Stromal cell of bone marrow (primary cell): ENCODE data around the gene ACSS3.
"Not testable (repeated sequence)": the region's sequence is repeated elsewhere in the genome, so short reads cannot be mapped to it uniquely, and the experiment has no call there.

Experiments
- DNase-seq: peaks from one replicate; pipeline ENCODE4 v3.0.0-alpha.2; 2012; ENCODE audit warnings: low read depth

ACSS3 gene

GRCh38 chr12:81167694-81168093 is 89.8 kb downstream of the ACSS3 start:
- no peak for DNase-seq

DNA sequence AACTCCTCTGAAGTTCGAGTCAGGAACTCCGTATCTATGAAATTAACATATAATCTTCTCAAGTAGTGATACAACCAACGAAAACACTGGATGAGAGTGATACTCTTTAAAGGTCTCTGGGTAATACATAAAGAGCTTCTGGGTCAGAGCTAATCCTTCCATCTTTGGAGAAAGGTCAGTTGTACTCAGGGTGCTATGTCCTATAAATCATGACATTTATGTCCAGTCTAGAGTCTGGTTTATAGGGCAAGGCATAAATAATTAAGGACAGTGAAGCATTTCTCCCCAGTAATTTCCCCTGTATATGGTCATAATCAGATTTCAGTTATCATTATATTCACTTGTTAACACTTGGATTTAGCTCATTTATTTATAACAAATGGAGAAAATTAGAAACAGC is 90.6 kb downstream of the ACSS3 start:
- no peak for DNase-seq

- no peak for DNase-seq
These were observed 92.2 kb downstream of the ACSS3 start for GRCh38 chr12:81170072-81170471.

DNA sequence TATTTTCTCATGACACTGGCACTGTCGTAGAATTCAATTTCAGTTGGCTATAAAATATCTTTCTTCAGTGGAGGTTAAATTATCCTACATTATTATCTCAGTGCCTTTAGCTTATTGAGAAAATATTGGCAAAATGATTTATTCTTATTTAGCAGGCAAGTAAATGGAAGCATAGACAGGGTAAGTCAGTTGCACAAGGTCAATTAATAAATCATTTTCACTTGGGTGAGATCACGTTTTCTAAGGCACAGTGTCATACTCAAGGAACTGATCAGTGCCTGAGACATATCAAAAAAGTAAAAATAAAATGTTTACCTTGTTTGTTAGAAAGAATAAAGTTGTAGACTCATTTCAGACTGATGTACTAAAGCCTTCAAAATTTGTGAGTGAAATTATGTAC is 95.0 kb downstream of the ACSS3 start:
- no peak for DNase-seq

DNA sequence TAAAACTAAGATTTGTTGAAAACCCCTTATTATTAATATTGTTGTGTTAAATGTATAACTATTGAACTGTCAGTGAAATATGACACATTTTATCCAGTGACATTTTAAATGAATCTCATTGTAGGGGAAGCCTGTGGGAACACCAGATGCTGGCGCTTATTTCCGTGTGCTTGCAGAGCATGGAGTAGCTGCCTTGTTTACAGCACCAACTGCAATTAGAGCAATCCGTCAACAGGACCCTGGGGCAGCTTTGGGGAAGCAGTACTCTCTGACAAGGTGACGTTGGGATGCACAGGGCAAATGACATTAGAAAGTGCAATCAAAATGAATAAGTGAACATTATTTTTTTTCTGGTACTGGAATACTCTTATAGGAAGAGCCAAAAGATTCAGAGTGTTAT is 96.8 kb downstream of the ACSS3 start:
- no peak for DNase-seq

- no peak for DNase-seq
These were observed 98.9 kb downstream of the ACSS3 start for GRCh38 chr12:81176796-81177195.

DNA sequence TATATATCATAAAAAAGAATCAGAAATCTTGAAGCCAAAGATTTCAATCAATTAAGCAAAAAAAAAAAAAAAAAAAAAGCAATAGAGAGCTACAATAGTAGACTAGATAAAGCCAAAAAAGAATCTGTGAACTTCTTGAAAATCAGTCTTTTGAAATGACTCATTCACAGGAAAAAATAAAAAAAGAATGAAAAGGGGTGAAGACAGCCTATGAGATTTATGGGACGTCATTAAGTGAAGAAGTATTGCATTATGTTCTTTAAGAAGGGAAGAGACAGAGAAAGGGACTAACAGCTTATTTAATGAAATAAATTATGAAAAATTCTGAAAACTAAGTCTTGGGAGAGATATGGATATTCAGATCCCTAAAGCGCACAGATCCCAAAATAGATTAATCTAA is 103.8 kb downstream of the ACSS3 start:
- DNase-seq, result no peak

- no peak for DNase-seq
These were observed 109.8 kb downstream of the ACSS3 start for GRCh38 chr12:81187686-81188085.

DNA sequence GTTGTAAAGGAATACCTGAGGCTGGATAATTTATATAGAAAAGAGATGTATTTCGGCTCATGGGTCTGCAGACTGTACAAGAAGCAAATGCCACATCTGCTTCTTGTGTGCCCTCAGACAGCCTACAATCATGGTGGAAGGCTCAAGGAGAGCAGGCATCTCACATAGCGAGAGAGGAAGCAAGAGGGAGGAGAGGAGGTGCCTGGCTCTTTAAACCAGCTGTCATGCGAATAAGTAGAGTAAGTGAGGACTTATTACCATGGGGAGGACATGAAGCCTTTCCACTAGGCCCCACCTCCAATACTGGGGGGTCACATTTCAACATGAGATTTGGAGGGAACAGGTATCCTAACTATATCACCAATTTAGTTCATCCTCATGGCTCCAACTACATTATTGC is 118.7 kb downstream of the ACSS3 start:
- no peak for DNase-seq

- DNase-seq, result not testable (repeated sequence)
These were observed 122.7 kb downstream of the ACSS3 start for GRCh38 chr12:81200561-81200960.

GRCh38 chr12:81203671-81204204 is 125.9 kb downstream of the ACSS3 start:
- no peak for DNase-seq

- no peak for DNase-seq
These were observed 127.5 kb downstream of the ACSS3 start for GRCh38 chr12:81205416-81205815.

DNA sequence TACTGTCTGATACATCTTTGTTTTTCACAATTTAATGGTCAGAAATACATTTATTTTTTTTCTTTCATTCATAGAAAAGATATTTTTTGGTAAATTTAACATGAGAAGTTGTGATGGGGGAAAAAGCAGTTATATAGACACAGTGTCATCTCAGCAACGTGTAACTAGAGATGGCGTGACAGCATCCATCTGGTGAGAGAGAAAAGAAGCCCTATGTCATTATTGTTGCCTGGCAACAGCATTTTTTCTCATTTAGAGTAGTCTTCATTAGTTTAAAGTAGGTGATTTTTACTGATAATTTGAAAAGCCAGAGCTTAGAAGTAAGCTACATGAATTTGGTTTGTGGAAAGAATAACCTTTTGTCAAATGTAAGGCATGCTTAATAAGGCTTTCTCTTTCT is 128.6 kb downstream of the ACSS3 start:
- no peak for DNase-seq

GRCh38 chr12:81207173-81207572 is 129.3 kb downstream of the ACSS3 start:
- DNase-seq, result no peak

DNA sequence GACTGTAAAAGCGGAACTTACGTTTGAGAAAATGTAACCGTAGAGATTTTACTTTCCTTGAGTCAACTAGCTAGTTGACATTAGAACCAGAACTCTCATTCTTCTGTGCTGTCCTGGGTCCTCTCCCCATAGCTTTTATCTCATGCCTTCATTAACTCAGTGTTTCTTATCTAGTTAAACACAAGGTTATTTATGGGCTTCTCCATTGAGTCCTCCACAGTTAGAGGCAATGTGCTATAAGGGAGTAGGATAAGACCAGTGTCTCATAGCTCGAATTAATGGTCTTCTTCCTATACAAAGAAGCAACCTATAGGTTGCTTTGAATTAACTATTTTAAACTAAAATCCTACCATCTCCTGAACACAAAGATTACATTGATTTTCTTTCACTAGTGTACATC is 129.8 kb downstream of the ACSS3 start:
- DNase-seq, result no peak

- peak; percentile 31 for DNase-seq
These were observed 130.5 kb downstream of the ACSS3 start for GRCh38 chr12:81208187-81208911.

- DNase-seq, result peak; percentile 25
These were observed 131.1 kb downstream of the ACSS3 start for GRCh38 chr12:81209012-81209411.

GRCh38 chr12:81209772-81210225 is 131.9 kb downstream of the ACSS3 start:
- peak; percentile 40 for DNase-seq

- no peak for DNase-seq
These were observed 133.4 kb downstream of the ACSS3 start for GRCh38 chr12:81211306-81211705.

- no peak for DNase-seq
These were observed 135.3 kb downstream of the ACSS3 start for GRCh38 chr12:81212996-81213696.

DNA sequence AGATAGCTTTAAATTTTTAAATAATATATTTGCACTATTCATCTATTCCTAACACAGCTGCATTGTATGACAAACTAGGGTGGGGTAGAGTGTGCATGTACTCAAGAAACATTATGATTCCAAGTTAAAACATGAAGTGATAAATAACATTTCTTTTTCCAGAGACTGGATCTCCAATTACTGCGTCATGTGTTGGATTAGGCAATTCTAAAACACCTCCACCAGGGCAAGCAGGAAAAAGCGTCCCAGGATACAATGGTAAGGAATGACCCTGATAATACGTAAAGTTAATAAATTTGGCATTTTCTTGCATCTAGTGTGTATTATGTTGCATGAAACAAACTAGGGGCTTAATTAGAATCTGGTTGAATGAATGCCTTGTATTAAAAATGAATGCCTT is 138.9 kb downstream of the ACSS3 start:
- DNase-seq, result no peak

GRCh38 chr12:81221681-81222080 is 143.8 kb downstream of the ACSS3 start:
- DNase-seq, result no peak

DNA sequence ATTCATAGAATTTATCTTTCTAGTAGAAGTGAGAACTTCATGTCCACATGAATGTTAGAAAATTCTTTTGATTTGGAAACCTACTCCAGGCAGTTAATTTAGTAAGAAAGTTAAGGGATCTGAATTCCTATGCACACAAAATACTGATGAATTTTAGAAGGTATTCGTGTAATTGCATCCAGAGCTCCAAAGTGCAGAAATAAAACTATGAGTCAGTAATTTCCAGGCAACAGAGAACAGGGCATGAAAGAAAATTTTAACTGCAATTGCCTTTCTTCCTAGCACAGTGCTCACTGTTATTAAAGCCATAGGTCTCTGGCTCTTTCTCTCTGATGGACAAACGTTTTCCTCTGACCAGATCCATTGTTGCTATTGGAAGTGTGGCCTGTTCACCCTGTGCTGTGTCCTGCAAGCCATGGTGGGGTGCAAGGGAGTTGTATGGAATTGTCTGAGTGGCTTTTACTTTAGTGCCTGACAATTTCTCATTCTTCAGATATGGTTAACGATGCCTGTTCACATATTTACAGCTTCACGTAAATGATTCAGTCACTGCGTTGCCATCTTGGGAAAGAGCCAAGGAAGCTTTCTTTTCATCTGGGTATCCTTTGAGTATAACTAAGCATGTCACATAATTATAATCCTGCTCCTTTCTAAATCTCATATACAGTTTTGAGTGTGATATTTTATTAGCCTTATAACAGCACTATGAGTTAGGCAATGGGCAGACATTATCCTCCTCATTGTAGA is 145.1 kb downstream of the ACSS3 start:
- DNase-seq, result no peak
